ENCODE results near the gene FEM1C.

The FEM1C gene

GRCh38 chr5:115471345-115472063 lies 73.1 kb downstream of the FEM1C start:
- DNase-seq: no peak

- no peak for DNase-seq
Measured at GRCh38 chr5:115470921-115471320, 73.7 kb downstream of the FEM1C start.

All from CD4-positive, alpha-beta T cell treated with Interleukin-4 for 4 hours (primary cell).